Cardiac ventricle fibroblast (primary cell): Measurements from ENCODE around the gene GATC. TPM values are rescaled to one million over a fixed set of nuclear protein-coding genes. Genes with fewer than 3 reads are reported as not detected.

Experiments used
- total RNA-seq: library from RNA; depleted of rRNA; stranded (reverse); fragments of >200 nt; gene quantifications from 2 replicates; pipeline ENCODE4 v1.2.3, GENCODE V29; 2015

The GATC gene, protein sequence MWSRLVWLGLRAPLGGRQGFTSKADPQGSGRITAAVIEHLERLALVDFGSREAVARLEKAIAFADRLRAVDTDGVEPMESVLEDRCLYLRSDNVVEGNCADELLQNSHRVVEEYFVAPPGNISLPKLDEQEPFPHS
- total RNA-seq, result 15.5 and 15.8 TPM in 2 replicates

DNA sequence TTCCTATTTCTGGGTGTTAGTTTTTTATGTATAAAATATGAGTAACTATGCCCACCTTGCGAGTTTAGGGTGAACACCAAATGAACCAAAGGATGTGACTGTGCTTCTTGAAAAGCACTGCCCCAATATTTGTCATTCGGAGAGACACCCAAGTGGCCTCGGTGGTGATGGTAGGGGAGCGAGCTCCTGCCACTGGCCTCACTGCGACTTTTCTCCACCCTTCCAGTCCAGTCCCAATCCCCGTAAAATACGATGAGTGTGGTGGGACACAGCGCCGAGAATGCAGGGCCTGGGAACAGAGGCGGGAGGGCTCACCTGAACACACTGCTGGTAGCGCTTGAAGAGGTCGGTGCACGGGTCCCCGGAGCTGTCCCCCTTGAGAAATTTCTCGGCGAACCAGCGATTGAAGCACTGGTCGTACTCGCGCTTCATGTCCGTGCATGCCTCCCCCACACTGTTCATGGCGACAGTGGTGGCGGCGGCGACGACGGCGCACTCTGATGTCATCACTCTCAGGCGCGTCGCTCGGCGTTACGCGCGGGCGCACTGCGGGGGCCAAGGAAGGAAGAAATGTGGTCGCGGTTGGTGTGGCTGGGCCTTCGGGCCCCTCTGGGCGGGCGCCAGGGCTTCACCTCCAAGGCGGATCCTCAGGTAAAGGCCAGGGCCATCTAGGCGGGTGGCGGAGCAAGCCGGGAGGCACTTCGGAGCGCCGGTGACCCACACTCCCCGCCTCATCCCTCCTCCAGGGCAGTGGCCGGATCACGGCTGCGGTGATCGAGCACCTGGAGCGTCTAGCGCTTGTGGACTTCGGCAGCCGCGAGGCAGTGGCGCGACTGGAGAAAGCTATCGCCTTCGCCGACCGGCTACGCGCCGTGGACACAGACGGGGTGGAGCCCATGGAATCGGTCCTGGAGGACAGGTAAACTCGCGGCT lies at the start of gene GATC, which contains the start of gene TRIAP1:
Gene GATC (plus strand): TSS at position 534 of the 933 bp plus-strand sequence. CDS start 37 bp downstream, at position 571.
Gene TRIAP1 (minus strand): TSS at position 474 of the 933 bp plus-strand sequence. CDS start 12 bp downstream, at position 462.

DNA sequence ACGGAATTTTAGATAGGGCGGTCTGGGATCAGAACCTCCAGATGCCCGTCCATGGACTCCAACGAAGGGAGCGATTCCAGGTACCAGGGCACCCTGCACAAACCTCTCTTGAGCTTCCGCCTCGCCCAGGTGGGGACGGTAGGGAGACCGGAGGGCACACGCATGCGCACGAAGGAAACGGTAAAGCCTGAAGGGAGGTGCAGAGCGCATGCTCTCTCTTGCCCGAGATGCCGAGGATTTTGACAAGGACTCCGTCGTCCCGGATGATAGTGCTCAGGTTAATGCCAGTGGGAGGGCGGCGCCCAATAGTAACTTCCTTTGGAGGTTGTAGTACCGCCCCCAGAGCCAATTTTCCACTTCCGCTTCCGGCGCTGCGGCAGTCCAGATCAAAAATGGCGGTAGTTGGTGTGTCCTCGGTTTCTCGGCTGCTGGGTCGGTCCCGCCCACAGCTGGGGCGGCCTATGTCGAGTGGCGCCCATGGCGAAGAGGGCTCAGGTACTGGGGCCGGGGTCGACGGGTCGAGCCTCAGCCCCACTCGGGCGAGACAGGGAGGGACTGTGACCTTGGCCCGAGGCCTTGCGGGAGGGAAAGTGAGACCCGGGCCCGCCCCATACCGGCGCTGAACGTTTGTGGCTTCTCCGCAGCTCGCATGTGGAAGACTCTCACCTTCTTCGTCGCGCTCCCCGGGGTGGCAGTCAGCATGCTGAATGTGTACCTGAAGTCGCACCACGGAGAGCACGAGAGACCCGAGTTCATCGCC lies 8.3 kb upstream of the GATC start, which contains the start of gene COX6A1:
Gene COX6A1 (plus strand): TSS at position 379 of the 760 bp plus-strand sequence. CDS start 14 bp downstream, at position 393.

DNA sequence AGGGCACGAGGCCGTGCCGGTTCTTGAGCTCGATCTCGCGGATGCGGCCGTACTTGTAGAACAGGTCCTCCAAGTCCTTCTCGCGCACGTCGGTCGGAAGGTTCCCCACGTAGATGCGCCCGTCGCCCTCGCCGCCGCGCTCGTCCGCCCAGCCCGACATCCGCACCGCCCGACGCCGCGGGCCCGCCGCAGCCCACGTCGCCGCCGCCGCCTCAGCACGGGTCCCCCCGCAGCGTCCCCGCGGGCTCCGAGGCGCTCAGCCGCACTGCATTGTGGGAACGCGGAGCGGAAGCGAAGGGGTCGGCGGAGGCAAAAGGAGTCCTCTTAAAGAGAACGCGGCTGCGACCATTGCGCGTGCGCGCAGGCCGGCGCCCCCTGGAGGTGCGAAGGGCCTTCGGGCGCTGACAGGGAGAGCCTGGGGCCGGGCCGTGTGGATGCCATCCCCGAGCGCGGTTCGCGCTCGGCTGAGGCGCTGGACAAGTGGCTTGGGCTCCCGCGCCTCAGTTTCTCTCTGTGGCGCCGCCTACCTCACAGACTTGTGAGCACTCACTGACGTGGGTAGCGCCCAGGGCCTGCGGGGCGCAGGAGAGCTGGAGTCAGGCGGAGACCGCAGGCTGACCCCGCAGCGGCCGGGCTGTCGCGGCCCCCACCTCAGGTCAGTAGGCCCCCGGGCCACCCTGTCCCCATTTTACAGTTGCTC lies 23.4 kb downstream of the GATC start, which contains the start of gene SRSF9:
Gene SRSF9 (minus strand): TSS at position 299 of the 700 bp plus-strand sequence. CDS start 139 bp downstream, at position 160.

DNA sequence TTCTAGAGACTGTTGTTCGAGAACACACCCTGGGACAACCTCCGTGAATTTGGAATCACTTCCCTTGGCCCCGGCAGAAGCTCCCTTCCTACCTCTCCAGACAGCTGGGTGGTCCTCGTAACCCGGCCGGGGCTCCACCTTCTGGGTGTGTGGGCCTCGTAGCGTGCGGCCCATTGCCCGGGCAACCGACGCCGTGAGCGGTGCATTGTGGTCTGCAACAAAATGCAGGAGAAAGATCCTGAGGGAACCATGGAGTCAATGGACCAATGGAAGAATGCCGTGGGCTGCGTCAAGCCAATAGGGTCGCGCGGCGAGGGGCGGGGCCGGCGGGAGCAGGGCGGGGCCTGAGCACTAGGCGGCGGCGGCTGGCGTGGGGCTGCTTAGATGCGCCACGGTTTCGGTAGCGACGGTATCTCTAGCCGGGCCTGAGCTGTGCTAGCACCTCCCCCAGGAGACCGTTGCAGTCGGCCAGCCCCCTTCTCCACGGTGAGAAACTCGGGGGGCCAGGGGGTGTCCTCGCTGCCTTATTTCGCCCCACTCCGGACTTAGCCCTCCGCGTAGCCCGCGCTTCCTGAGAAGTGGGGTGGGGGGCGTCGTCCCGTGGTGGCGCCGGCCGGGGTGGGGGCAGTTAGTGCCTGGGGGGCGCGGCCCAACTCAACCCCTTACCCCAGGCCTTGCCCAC lies 49.6 kb downstream of the GATC start, which contains the start of gene DYNLL1:
Gene DYNLL1 (plus strand): TSS at position 383 of the 682 bp plus-strand sequence. CDS start 309 bp downstream, outside the sequence.

Other genes with a start within 250 kb of the GATC start
- 3,449 and 3,504 TPM in 2 replicates for gene RPLP0, start 245.3 kb upstream of the GATC start, total RNA-seq
- gene PXN, start 180.7 kb upstream of the GATC start, total RNA-seq, result 60.2 and 63.2 TPM in 2 replicates
- under 0.01 TPM in 2 replicates for gene RNU4-2, start 154.5 kb upstream of the GATC start, total RNA-seq
- gene RNU4-1, start 153.2 kb upstream of the GATC start, total RNA-seq, result under 0.01 TPM in 2 replicates
- gene SIRT4, start 144.1 kb upstream of the GATC start, total RNA-seq, result 0.50 and 2.6 TPM in 2 replicates
- not detected in 2 replicates for gene PLA2G1B, start 118.7 kb upstream of the GATC start, total RNA-seq
- gene MSI1, start 77.3 kb upstream of the GATC start, total RNA-seq, result not detected in 2 replicates
- gene COX6A1, start 8.3 kb upstream of the GATC start, total RNA-seq, result 355 and 387 TPM in 2 replicates
- 22.5 and 27.4 TPM in 2 replicates for gene TRIAP1, start 60 bp upstream of the GATC start, total RNA-seq
- 58.2 and 58.8 TPM in 2 replicates for gene SRSF9, start 23.3 kb downstream of the GATC start, total RNA-seq
- gene DYNLL1, start 49.7 kb downstream of the GATC start, total RNA-seq, result 242 and 291 TPM in 2 replicates
- 17.8 and 24.1 TPM in 2 replicates for gene COQ5, start 82.7 kb downstream of the GATC start, total RNA-seq
- 78.5 and 86.4 TPM in 2 replicates for gene RNF10, start 87.9 kb downstream of the GATC start, total RNA-seq
- gene POP5, start 135.0 kb downstream of the GATC start, total RNA-seq, result 16.7 and 20.7 TPM in 2 replicates
- gene CABP1, start 194.2 kb downstream of the GATC start, total RNA-seq, result 0.44 TPM in 1 of 2 replicates, not detected in the other
- gene MLEC, start 240.7 kb downstream of the GATC start, total RNA-seq, result 72.6 and 74.4 TPM in 2 replicates